Ascending aorta (tissue), 2 donors: ENCODE results near the gene RCBTB2. TPM values are rescaled to one million over a fixed set of nuclear protein-coding genes. Genes with fewer than 3 reads are reported as not detected.
A peak's percentile ranks its signal among the peaks of the same experiment; 100 is the strongest.

Experiments used
- DNase-seq, 2 donors: peaks; one replicate each; pipeline ENCODE4 v3.0.0-alpha.2; 2019; ENCODE audit warnings: low spot score in 2 of 2
- H3K27ac ChIP-seq, 2 donors: fragments of 200-600 bp; sonication (generic); one replicate each; pipeline ENCODE4 v1.5.1; 2016 to 2017; ENCODE audit warnings: mild to moderate bottlenecking in 1 of 2
- H3K27me3 ChIP-seq: fragments of 200-600 bp; sonication (generic); one replicate; pipeline ENCODE4 v1.5.1; 2017
- H3K36me3 ChIP-seq, 2 donors: fragments of 200-600 bp; sonication (generic); one replicate each; pipeline ENCODE4 v1.5.1; 2016
- H3K4me1 ChIP-seq, 2 donors: fragments of 200-600 bp; sonication (generic); one replicate each; pipeline ENCODE4 v1.5.1; 2016 to 2017; ENCODE audit warnings: mild to moderate bottlenecking in 1 of 2
- H3K4me3 ChIP-seq, 2 donors: fragments of 200-600 bp; sonication (generic); one replicate each; pipeline ENCODE4 v1.5.1; 2016 to 2017; ENCODE audit warnings: mild to moderate bottlenecking in 1 of 2
- H3K9me3 ChIP-seq, 2 donors: fragments of 200-600 bp; sonication (generic); one replicate each; pipeline ENCODE4 v1.5.1; 2016
- CTCF ChIP-seq, 3 experiments: fragments of 200-600 bp in 2 of 3; fragments of 450-650 bp in 1 of 3; sonication (generic) in 2 of 3; IDR thresholded peaks; one replicate each; pipeline ENCODE4 v1.5.1; 2016 to 2019; ENCODE audit warnings: antibody characterized with exemption in 3 of 3, mild to moderate bottlenecking in 1 of 3, moderate library complexity in 1 of 3
- intact Hi-C: fragments of 100-400 bp; cut with DNase I; formaldehyde crosslinking; loops from one replicate; pipeline ENCODE4 v1.15.1; 2023
- total RNA-seq: library from RNA; depleted of rRNA; stranded (reverse); fragments of >200 nt; gene quantifications from one replicate; pipeline ENCODE4 v1.1.0, GENCODE V29; 2016

Gene RCBTB2
- total RNA-seq, 1 donor from 2014 or later = 1.8 TPM

- Histone ChIP-seq H3K27me3 (no peaks in the 10 kb centered on the region), H3K9me3 (no peaks in the 10 kb centered on the region), H3K36me3 (no peaks in the 10 kb centered on the region), H3K4me1 (peaks cover 0 to 7% of the 10 kb centered on the region in 2 donors), H3K27ac (no peak overlapping the region), H3K4me3 (no peak overlapping the region)
- TF ChIP-seq CTCF (IDR thresholded peaks at IDR 0.05) = no peak
- intact Hi-C loops = no loop called here
- no peak for DNase-seq
These were observed 6.7 kb upstream of the RCBTB2 start for GRCh38 chr13:48539550-48539949.

- intact Hi-C loops = no loop called here
- Histone ChIP-seq H3K9me3 (no peaks in the 10 kb centered on the region), H3K27ac (no peak overlapping the region), H3K36me3 (no peaks in the 10 kb centered on the region), H3K4me1 (peaks cover 0 to 6% of the 10 kb centered on the region in 2 donors), H3K27me3 (no peaks in the 10 kb centered on the region), H3K4me3 (no peak overlapping the region)
- no peak for TF ChIP-seq CTCF (IDR thresholded peaks at IDR 0.05)
- no peak for DNase-seq
These were observed 3.9 kb upstream of the RCBTB2 start for GRCh38 chr13:48536621-48537250.

GRCh38 chr13:48535766-48536165 lies 2.9 kb upstream of the RCBTB2 start:
- H3K27ac ChIP-seq = no peak overlapping the region

GRCh38 chr13:48534911-48535501 lies 2.1 kb upstream of the RCBTB2 start:
- TF ChIP-seq CTCF (IDR thresholded peaks at IDR 0.05) = no peak
- Histone ChIP-seq H3K4me3 (no peak overlapping the region), H3K36me3 (no peaks in the 10 kb centered on the region), H3K4me1 (peaks cover 0 to 6% of the 10 kb centered on the region in 2 donors), H3K27me3 (no peaks in the 10 kb centered on the region), H3K27ac (no peak overlapping the region), H3K9me3 (no peaks in the 10 kb centered on the region)
- no peak for DNase-seq
- intact Hi-C loops = loop anchor here (5.0 kb wide), 1 partner anchor 133 kb away; no protein-coding TSS in a partner anchor

More at GRCh38 chr13:48535766-48536165, 2.9 kb upstream of the RCBTB2 start:
- Histone ChIP-seq H3K27me3 (no peaks in the 10 kb centered on the region), H3K4me1 (peaks cover 0 to 6% of the 10 kb centered on the region in 2 donors), H3K4me3 (no peak overlapping the region), H3K36me3 (no peaks in the 10 kb centered on the region), H3K9me3 (no peaks in the 10 kb centered on the region)
- no peak for DNase-seq
- TF ChIP-seq CTCF (IDR thresholded peaks at IDR 0.05) = no peak
- intact Hi-C loops = no loop called here

- no peak for TF ChIP-seq CTCF (IDR thresholded peaks at IDR 0.05)
- Histone ChIP-seq H3K27me3 (no peaks in the 10 kb centered on the region), H3K4me3 (no peak overlapping the region), H3K36me3 (no peaks in the 10 kb centered on the region), H3K9me3 (no peaks in the 10 kb centered on the region), H3K27ac (peak overlapping the region; percentile 98 to 99), H3K4me1 (peaks cover 0 to 6% of the 10 kb centered on the region in 2 donors)
- no peak for DNase-seq
- intact Hi-C loops = loop anchor here (1.0 to 5.0 kb wide), 4 partner anchors 39 to 299 kb away; no protein-coding TSS in a partner anchor
These were observed 1.2 kb upstream of the RCBTB2 start for GRCh38 chr13:48533961-48534600.
